Measurements from ENCODE around the gene DLGAP4.

Gene DLGAP4

GRCh38 chr20:36284751-36285150 is 21.4 kb upstream of the DLGAP4 start:
- ChIA-PET POLR2A (no interaction called here), CTCF (no interaction called here)
- TF ChIP-seq CTCF (IDR thresholded peaks at IDR 0.05; ENCODE audit: insufficient read depth, low read length, missing control alignments): no peak
- H3K4me3 ChIP-seq (ENCODE audit: low read depth, low read length): no peak overlapping the region
- no peak for DNase-seq (ENCODE audit: low read depth, low spot score)

- no peak for TF ChIP-seq CTCF (IDR thresholded peaks at IDR 0.05; ENCODE audit: insufficient read depth, low read length, missing control alignments)
- H3K4me3 ChIP-seq (ENCODE audit: low read depth, low read length): no peak overlapping the region
- DNase-seq (ENCODE audit: low read depth, low spot score): no peak
- ChIA-PET POLR2A (no interaction called here), CTCF (no interaction called here)
Measured at GRCh38 chr20:36285746-36286447, 20.2 kb upstream of the DLGAP4 start.

GRCh38 chr20:36297656-36298055 is 8.5 kb upstream of the DLGAP4 start:
- CTCF ChIA-PET: no interaction called here
- TF ChIP-seq CTCF (IDR thresholded peaks at IDR 0.05; ENCODE audit: insufficient read depth, low read length, missing control alignments): no peak
- POLR2A ChIA-PET: no interaction called here
- H3K4me3 ChIP-seq (ENCODE audit: low read depth, low read length): no peak overlapping the region
- DNase-seq (ENCODE audit: low read depth, low spot score): no peak

- no peak for DNase-seq (ENCODE audit: low read depth, low spot score)
- POLR2A ChIA-PET: no interaction called here
- TF ChIP-seq CTCF (IDR thresholded peaks at IDR 0.05; ENCODE audit: insufficient read depth, low read length, missing control alignments): no peak
- no peak overlapping the region for H3K4me3 ChIP-seq (ENCODE audit: low read depth, low read length)
- CTCF ChIA-PET: no interaction called here
Measured at GRCh38 chr20:36298061-36298460, 8.1 kb upstream of the DLGAP4 start.

GRCh38 chr20:36298795-36299339 is 7.3 kb upstream of the DLGAP4 start:
- no peak overlapping the region for H3K4me3 ChIP-seq (ENCODE audit: low read depth, low read length)
- TF ChIP-seq CTCF (IDR thresholded peaks at IDR 0.05; ENCODE audit: insufficient read depth, low read length, missing control alignments): no peak
- DNase-seq (ENCODE audit: low read depth, low spot score): no peak
- CTCF ChIA-PET: no interaction called here
- POLR2A ChIA-PET: no interaction called here

GRCh38 chr20:36299459-36299858 is 6.7 kb upstream of the DLGAP4 start:
- no peak for DNase-seq (ENCODE audit: low read depth, low spot score)
- H3K4me3 ChIP-seq (ENCODE audit: low read depth, low read length): no peak overlapping the region
- TF ChIP-seq CTCF (IDR thresholded peaks at IDR 0.05; ENCODE audit: insufficient read depth, low read length, missing control alignments): no peak
- ChIA-PET POLR2A (no interaction called here), CTCF (no interaction called here)

Measured in AG04449 (cell line).